ENCODE data around the gene IMP4.

DNA sequence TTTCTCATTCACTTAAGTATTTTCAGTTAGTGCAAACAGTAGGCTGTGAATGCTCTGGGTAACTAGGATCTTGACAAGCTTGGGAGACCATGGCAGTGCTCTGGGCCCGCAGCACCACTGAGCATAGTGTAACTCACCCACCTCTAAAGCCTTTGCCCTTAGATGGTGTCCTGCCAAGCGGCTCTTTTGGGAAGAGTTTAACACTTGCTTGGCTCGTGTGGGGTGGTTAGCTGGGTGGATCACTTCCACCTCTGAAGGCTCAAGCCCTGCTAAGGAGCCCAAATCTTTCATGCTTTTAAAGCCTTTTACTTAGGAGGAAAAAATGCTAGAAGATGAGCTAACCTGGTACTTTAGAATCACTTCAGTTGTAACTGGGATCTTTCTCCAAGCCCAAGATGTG, 47.1 kb downstream of the IMP4 start:
- TF ChIP-seq EZH2 (IDR thresholded peaks at IDR 0.05; ENCODE audit: insufficient read depth, poor library complexity, severe bottlenecking): no peak
- no peak for TF ChIP-seq EZH2phosphoT487 (IDR thresholded peaks at IDR 0.05; ENCODE audit: insufficient read depth, low read depth)

All from GM23248 (cell line).